ENCODE measurements around the gene TRMT6. TPM values are rescaled to one million over a fixed set of nuclear protein-coding genes. Genes with fewer than 3 reads are reported as not detected.

The TRMT6 gene
- total RNA-seq, 1 experiment from 2014 or later: 13.2 TPM

DNA sequence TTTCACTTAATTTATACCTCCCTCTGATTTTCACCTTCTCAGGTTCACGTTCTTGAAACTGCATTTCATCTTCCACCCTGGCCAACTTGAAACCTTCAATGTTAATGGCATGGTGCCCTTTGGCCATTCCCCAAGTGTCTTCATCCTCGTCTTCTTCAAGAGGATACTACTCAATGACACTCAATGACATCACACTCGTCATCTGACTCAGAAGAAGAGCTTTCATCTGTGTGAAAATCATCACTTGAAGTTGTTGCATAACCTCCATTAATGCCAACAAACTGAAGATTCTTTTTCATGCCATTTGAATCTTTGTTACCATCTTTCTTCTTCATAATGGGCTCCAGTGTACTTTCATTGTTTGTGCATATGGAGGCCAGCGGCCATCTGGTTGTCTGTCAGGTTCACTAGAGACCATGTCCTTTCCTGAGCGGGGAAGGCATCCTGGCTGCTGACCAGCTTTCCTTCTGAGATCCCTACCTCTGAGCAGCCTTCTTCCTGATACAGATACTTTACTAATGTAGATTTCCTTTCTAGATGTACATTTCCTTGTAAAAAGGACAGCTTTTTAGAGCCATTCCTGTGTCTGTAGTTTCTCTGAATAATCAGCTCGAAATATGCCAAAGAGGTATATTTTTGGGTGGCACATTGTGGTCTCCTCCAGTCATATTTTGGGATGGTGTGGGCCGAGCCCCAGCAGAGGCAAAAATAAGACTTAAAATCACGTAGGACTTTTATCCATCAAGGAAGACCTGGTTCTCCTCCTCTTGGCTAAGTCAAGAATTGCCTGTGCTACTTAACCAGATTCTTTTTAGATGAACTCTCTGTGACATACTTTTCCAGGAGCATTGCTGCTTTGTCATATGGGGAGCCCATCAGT, 21.3 kb downstream of the TRMT6 start:
- RAD21 ChIA-PET (ENCODE audit: low non-redundant PET in 1 of 2, low total read pairs in 2 of 2, uncharacterized antibody in 2 of 2, unreplicated experiment in 2 of 2): no interaction called here
- Histone ChIP-seq H4K20me1 (ENCODE audit: insufficient read depth) (no peaks in the 10 kb centered on the region), H2AFZ (ENCODE audit: low read depth, low read length, poor library complexity, severe bottlenecking) (no peak overlapping the region), H3K9me3 (ENCODE audit: control insufficient read depth in 1 of 2, insufficient read depth in 1 of 2, low read depth in 1 of 2, low read length in 2 of 2) (no peaks in the 10 kb centered on the region), H3K36me3 (ENCODE audit: control insufficient read depth in 1 of 2, insufficient read depth in 2 of 2, low read length in 2 of 2) (no peaks in the 10 kb centered on the region), H3K9me2 (ENCODE audit: insufficient read depth) (no peaks in the 10 kb centered on the region), H3K27me3 (ENCODE audit: insufficient read depth, low read length) (peaks cover 20% of the 10 kb centered on the region; the same call in 1 of the 2 replicates), H3K4me1 (ENCODE audit: control insufficient read depth in 1 of 2, insufficient read depth in 2 of 2, low read length in 2 of 2) (no peaks in the 10 kb centered on the region), H3K9ac (ENCODE audit: low read length) (no peak overlapping the region), H3K4me3 (replicated peaks in 1 of 2; ENCODE audit: low read depth in 1 of 2, low read length in 2 of 2) (no peak overlapping the region), H3K27ac (ENCODE audit: low read depth, low read length) (no peak overlapping the region), H3K4me2 (ENCODE audit: low read length) (no peak overlapping the region), H3K79me2 (ENCODE audit: insufficient read depth, low read length) (no peaks in the 10 kb centered on the region)
- intact Hi-C loops (cut with micrococcal nuclease): no loop called here
- POLR2A ChIA-PET: no interaction called here
- ATAC-seq: no peak
- CTCF ChIA-PET: no interaction called here
- TF ChIP-seq, protein P1, sequence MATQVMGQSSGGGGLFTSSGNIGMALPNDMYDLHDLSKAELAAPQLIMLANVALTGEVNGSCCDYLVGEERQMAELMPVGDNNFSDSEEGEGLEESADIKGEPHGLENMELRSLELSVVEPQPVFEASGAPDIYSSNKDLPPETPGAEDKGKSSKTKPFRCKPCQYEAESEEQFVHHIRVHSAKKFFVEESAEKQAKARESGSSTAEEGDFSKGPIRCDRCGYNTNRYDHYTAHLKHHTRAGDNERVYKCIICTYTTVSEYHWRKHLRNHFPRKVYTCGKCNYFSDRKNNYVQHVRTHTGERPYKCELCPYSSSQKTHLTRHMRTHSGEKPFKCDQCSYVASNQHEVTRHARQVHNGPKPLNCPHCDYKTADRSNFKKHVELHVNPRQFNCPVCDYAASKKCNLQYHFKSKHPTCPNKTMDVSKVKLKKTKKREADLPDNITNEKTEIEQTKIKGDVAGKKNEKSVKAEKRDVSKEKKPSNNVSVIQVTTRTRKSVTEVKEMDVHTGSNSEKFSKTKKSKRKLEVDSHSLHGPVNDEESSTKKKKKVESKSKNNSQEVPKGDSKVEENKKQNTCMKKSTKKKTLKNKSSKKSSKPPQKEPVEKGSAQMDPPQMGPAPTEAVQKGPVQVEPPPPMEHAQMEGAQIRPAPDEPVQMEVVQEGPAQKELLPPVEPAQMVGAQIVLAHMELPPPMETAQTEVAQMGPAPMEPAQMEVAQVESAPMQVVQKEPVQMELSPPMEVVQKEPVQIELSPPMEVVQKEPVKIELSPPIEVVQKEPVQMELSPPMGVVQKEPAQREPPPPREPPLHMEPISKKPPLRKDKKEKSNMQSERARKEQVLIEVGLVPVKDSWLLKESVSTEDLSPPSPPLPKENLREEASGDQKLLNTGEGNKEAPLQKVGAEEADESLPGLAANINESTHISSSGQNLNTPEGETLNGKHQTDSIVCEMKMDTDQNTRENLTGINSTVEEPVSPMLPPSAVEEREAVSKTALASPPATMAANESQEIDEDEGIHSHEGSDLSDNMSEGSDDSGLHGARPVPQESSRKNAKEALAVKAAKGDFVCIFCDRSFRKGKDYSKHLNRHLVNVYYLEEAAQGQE (IDR thresholded peaks at IDR 0.05; ENCODE audit: low read depth): no peak
- TF ChIP-seq, protein P2, sequence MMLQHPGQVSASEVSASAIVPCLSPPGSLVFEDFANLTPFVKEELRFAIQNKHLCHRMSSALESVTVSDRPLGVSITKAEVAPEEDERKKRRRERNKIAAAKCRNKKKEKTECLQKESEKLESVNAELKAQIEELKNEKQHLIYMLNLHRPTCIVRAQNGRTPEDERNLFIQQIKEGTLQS (IDR thresholded peaks at IDR 0.05): no peak
- no peak for TF ChIP-seq FOSL1 (IDR thresholded peaks at IDR 0.05; ENCODE audit: low read depth)
- no peak for TF ChIP-seq YY1 (IDR thresholded peaks at IDR 0.05; ENCODE audit: extremely low read depth, insufficient replicate concordance, low read depth, low read length)
- no peak for TF ChIP-seq TCF7L2 (IDR thresholded peaks at IDR 0.05; ENCODE audit: borderline replicate concordance, extremely low read depth, insufficient read depth, insufficient read length)
- TF ChIP-seq, protein P3, sequence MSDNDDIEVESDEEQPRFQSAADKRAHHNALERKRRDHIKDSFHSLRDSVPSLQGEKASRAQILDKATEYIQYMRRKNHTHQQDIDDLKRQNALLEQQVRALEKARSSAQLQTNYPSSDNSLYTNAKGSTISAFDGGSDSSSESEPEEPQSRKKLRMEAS (IDR thresholded peaks at IDR 0.05): no peak
- no peak for DNase-seq (ENCODE audit: low read depth, low spot score)
- no TSS peak for BruUV-seq (replicated peaks)

All from HCT116 (cell line).